ENCODE measurements around the gene GPC6. TPM values are rescaled to one million over a fixed set of nuclear protein-coding genes. Genes with fewer than 3 reads are reported as not detected.

GPC6 gene
- total RNA-seq, 1 experiment from 2014 or later, result 0.22 TPM

- no peaks in the 10 kb centered on the region for H3K9me2 ChIP-seq (ENCODE audit: insufficient read depth)
- DNase-seq (ENCODE audit: low read depth, low spot score), result no peak
- H3K36me3 ChIP-seq (ENCODE audit: control insufficient read depth in 1 of 2, insufficient read depth in 2 of 2, low read length in 2 of 2), result no peaks in the 10 kb centered on the region
- no peaks in the 10 kb centered on the region for H4K20me1 ChIP-seq (ENCODE audit: insufficient read depth)
- no peak overlapping the region for H3K4me2 ChIP-seq (ENCODE audit: low read length)
- ChIA-PET POLR2A (no interaction called here), CTCF (no interaction called here), RAD21 (ENCODE audit: low non-redundant PET in 1 of 2, low total read pairs in 2 of 2, uncharacterized antibody in 2 of 2, unreplicated experiment in 2 of 2) (no interaction called here)
- no peaks in the 10 kb centered on the region for H3K27me3 ChIP-seq (ENCODE audit: insufficient read depth, low read length)
- H3K9me3 ChIP-seq (ENCODE audit: control insufficient read depth in 1 of 2, insufficient read depth in 1 of 2, low read depth in 1 of 2, low read length in 2 of 2), result peaks cover 6 to 8% of the 10 kb centered on the region in 2 experiments; a peak in 3 of 4 replicates
- H3K27ac ChIP-seq (ENCODE audit: low read depth, low read length), result no peak overlapping the region
- H3K9ac ChIP-seq (ENCODE audit: low read length), result no peak overlapping the region
- no peaks in the 10 kb centered on the region for H3K79me2 ChIP-seq (ENCODE audit: insufficient read depth, low read length)
- no peaks in the 10 kb centered on the region for H3K4me1 ChIP-seq (ENCODE audit: control insufficient read depth in 1 of 2, insufficient read depth in 2 of 2, low read length in 2 of 2)
- no peak for ATAC-seq
- no peak overlapping the region for H3K4me3 ChIP-seq (replicated peaks in 1 of 2; ENCODE audit: low read depth in 1 of 2, low read length in 2 of 2)
- H2AFZ ChIP-seq (ENCODE audit: low read depth, low read length, poor library complexity, severe bottlenecking), result no peak overlapping the region
- BruUV-seq (replicated peaks), result no TSS peak
- intact Hi-C loops (cut with micrococcal nuclease), result no loop called here
- TF ChIP-seq RAD21 (IDR thresholded peaks at IDR 0.05; ENCODE audit: low read depth) (no peak), REST (IDR thresholded peaks at IDR 0.05; ENCODE audit: low read depth) (no peak), SIN3A (IDR thresholded peaks at IDR 0.05; ENCODE audit: low read depth) (no peak), SP1 (IDR thresholded peaks at IDR 0.05; ENCODE audit: low read depth) (no peak), POLR2A (IDR thresholded peaks at IDR 0.05; ENCODE audit: borderline replicate concordance, extremely low read depth, insufficient read depth, insufficient read length) (no peak), ELF1 (IDR thresholded peaks at IDR 0.05; ENCODE audit: borderline replicate concordance, low read depth) (no peak), ZFX (IDR thresholded peaks at IDR 0.05) (no peak), TCF7L2 (IDR thresholded peaks at IDR 0.05; ENCODE audit: borderline replicate concordance, extremely low read depth, insufficient read depth, insufficient read length) (no peak), EGR1 (IDR thresholded peaks at IDR 0.05; ENCODE audit: low read depth) (no peak), EZH2phosphoT487 (IDR thresholded peaks at IDR 0.05; ENCODE audit: borderline replicate concordance) (no peak), CEBPB (IDR thresholded peaks at IDR 0.05; ENCODE audit: low read depth) (no peak), JUND (IDR thresholded peaks at IDR 0.05) (no peak), POLR2AphosphoS5 (IDR thresholded peaks at IDR 0.05; ENCODE audit: low read depth, low read length) (no peak), ATF3 (IDR thresholded peaks at IDR 0.05) (no peak)
Observed at GRCh38 chr13:93875547-93875946, 648.9 kb downstream of the GPC6 start.
